GM03348 (cell line): Measurements from ENCODE around the gene DDX53.
A peak's percentile ranks its signal among the peaks of the same experiment; 100 is the strongest.

Source experiments
- DNase-seq: peaks from one replicate; pipeline ENCODE4 v3.0.0; 2012; ENCODE audit warnings: low spot score

Gene DDX53

DNA sequence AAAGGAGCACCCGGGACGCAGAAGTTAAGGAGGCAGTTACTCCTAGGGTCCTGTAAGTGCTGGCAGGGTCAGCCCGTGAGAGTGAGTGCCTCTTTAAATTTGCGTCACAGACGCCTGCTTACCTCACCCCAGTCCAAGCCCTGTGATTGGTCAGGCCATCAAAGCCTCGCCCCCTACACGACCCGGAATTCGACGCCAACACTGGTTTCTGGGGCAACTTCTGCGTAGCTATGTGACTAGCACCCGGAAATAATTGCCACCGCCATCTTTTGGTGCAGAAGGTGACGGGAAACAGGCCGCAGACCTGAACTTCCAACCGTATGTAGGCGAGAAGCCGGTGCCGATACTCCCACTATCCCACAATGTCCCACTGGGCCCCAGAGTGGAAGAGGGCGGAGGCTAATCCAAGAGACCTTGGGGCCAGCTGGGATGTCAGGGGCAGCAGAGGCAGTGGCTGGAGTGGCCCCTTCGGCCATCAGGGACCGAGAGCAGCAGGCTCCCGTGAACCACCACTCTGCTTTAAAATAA is at the start of gene DDX53:
TSS of gene DDX53 (plus strand) at position 265 of the 528 bp plus-strand sequence. CDS start at position 363, 98 bp downstream.
- no peak for DNase-seq

DNA sequence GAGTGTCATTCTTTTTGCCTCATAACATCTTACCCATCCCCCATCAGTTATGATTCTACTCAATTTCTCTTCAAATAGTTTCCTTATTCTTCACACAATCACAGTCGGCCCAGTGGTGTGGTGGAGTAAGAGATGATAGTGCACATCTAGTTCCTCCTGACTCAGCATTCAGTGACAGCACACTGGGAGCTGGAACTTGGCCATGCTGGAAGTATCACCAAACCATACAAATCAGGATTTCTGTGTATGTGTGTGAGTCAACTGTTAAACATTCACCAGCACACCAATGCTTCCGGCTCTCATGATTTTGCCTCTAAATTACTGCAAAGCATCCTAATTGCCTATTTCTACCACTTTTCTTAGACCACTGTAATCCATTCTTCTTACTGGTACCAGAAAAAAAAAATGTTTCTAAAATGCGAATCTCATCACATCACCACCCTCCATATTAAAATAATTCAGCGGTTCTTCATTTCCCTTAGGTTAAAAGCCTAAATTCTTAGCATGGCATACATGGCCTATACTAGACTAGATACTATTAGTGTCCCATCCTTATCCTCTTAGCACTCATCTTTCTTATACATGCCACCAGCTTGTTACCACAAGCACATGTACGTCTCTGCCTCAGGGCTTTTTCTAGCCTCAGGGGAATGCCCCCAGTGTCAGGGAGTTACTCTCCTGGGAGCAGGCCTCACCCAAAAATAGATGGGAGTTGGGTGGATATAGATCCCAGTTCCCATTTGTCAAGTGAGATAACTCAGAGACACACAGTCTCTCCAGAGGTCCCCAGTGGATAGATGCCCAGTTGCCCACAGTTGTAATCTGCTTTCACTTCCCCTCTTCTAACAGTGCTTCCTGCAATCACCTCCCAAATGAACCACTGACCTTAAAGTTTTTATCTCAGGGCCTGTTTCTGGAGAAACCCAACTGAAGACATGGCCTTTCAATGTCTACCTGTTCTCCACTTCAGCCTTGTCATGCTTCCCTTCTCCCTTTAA is 49.2 kb upstream of the DDX53 start:
- peak; percentile 42 for DNase-seq

DNA sequence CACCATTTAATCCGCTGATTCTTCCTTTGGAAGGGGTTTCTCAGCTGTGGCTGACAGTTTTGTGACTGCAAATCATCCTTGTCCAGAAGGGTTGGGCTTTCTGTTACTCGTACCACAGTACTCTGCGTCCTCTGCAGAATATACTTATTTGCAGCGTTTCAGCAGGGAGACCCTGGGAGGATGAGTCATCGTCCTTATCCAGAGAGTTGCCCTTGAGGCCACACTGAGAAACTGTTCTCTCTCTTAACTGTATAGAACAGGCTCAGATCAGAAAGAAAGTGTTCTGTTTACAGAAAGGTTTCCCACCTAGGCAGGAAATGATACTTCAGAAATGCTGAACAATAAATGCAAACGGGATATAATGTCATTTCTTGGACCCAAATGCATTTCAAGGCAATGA is 47.8 kb upstream of the DDX53 start:
- no peak for DNase-seq

DNA sequence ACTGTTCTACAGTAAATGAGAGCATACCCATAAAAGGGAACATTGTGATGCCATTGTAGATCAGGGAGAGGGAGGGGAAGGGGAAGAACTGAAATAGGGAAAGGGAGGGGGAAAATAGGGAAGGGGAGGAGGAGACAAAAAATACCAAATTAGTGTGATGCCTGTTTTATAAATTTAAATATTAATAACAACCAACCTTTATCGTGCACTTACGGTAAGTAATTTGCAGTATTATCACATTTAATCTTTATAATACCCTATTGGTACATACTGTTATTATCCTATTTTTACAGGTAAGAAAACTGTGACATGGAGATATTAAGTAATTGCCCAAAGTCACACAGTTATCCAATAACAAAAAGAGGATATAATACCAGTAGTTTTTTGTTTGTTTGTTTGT is 41.5 kb upstream of the DDX53 start:
- DNase-seq = no peak

DNA sequence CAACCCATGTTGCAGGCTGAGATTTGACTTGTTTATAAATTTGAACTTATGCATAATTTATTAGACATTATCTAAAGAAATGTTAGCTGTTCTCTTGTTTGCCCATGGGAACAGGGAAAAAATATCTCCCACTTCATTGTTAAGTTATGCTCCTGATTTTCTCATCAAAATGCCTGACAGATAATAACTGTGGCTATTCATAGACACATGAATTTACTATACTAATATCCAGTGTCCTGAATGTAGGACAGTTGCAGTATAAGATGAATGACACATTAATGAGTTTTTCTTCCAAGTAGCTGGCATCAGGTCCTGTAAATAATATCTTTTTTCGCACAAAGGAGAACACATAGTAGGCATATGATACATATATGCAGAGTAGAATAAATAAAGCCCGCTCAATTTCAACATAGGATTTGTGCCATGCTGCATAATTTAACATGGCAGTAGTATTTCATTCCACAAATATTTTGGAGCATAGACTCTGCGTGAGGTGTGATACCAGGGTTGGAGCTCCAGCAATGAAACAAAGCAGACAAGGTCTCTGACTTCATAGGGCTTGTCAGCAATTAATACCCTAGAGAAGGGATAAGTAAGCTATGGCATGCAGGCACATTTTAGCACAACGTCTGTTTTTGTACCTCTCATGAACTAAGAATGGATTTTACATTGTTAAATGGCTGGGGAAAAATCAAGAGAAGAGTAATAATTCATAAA is 40.4 kb upstream of the DDX53 start:
- no peak for DNase-seq

DNA sequence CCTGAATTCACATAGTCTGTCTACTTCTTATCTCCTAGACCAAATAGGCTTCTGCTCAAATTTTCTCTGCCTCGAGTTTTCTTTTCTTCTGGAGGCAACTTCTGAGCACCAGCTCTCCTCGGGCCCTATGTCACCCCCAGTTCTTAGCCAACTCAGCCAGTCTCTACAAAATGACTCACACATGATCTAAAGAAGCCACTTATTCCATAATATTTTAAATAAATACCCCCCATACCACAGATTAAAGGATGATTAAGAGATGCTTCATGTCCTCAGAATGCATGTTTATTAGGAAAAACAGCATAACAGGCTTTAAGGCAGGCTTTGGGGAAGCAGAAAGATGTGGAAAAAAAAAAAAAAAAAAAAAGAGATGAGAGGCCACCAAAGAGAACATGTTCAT is 36.6 kb upstream of the DDX53 start:
- DNase-seq = no peak

DNA sequence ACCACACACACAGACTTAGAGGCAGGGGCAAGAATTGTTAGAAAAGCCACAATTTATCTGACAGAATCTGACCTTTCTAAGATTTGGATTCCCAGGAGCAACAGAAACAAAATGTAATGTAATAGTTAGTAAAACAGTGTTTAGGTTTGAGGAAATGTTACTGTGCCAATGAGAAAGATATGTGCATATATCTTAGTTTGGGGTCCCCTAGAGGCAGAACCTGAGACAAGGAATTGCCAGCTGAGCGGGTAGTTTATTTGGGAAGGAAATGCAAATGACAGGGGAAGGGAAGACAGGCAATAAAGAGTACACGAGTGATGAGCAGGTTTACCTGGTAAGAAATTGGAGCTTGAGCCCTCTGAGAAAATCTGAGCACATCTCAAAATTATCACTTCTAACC is 31.3 kb upstream of the DDX53 start:
- no peak for DNase-seq

DNA sequence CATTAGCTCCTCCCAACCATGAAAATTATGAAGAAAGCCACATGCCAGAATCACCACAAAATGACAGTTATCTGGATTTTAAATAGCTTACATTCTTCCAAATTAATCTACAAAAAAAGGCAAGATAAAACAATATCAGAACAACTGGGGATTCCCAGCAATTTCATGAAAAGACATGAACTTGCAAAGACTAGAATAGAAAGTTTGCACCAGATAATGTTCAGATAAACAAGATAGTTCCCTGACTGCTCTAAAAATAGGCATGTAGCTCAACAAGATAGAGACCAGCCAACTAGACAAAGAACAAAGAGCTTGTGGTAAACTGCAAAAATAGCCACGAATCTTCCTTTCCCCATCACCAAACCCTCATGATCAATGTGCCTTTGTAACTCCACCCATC is 30.3 kb upstream of the DDX53 start:
- peak; percentile 7 for DNase-seq

DNA sequence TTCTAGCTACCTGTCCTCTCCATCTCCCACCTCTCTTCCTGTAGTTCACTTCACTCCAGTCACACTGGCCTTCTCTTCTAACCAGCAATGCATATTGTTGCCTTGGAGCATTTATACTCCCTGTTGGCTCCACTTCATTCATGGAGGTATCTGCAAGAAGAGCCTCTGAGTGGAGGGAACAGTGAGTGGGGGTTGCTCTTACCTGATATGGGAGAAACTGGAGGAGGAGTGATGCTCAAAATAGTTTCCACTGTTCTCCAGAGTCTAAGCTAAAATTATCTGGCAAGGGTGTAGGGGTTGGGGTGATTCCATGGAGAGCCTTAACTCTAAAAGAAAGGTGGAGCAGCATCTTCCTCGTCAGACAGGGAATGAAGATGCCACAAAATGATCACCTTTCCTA is 28.9 kb upstream of the DDX53 start:
- DNase-seq = no peak

DNA sequence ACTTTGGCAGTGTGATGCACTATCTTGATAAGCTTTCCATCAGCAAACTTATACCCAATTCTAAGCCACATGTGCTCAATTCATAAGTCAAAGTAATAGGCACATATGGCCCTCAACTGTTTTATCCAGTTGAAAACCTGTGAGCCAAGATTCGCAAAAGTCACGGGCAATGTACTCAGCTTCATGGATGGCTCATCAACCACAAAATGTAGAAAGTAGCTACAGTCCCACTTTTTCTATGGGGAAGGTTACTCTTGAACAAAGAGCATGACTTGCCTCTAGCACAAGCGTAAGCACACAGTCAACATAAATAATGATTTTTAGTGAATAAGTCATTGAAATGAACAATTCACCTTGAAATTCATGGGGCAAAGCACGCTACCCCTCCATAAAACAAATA is 25.1 kb upstream of the DDX53 start:
- DNase-seq = no peak

DNA sequence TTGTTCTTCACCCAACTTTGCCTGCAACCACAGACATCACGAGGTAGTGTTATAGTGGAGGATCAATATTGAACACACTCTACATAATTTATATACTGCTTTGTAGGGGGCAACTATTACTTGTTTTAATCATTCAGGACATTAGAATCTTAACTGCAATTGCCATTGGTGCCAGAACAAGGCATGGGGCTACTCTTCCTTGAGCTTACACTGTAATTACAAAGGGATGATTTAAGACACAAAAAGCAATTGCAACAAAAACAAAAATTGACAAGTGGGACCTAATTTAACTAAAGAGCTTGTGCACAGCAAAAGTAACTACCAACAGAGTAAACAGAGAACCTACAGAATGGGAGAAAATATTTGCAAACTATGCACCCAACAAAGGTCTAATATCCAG is 24.0 kb upstream of the DDX53 start:
- DNase-seq = no peak

DNA sequence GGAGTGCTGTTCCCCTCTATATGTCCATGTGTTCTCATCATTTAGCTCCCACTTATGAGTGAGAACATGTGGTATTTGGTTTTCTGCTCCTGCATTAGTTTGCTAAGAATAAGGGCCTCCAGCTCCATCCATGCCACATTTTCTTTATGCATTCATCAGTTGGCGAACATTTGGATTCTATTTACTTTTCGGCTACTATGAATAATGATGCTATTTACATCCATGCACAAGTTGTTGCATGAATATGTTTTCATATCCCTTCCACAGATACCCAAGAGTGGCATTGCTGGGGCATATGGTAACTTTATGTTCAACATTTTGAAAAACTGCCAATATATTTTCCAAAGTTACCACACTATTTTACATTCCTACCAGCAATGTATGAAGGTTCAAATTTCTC is 13.8 kb upstream of the DDX53 start:
- no peak for DNase-seq

DNA sequence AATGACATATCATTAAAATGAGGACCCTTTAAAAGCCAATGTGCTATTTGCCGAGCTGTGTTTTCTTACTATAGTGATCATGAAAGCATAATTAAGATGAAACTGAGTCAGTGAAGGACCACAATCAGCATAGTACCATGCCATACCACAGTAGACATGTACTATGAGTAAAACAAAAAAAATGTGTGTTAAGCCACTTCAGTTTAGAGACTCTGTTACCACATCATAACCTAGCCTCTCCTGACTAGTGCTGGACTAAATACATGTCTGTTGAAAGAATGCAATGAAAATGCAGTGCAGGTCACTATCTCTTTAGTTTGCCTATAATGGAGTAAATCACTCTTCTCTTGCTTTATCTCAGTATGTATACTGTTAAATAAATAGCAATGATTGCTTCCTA is 12.3 kb upstream of the DDX53 start:
- DNase-seq = peak; percentile 2

DNA sequence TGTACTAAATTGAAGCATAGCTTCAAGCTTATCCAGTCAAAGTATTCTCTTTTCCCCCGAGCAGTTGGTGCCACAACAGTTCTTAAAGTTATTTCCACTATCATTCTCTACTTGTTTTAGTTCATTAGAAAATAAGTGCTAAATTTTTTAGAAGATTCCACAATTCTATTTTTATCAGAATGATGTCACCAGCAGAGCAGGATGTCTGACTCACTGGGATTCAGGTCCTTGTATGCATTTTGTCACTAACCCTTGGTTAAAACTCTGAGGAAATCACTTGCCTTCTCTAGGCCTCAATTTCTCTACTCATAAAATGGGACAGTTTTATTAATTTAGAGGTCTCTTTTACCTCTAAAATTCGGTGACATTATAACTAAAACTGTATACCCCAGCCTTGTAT is 3.4 kb downstream of the DDX53 start:
- DNase-seq = peak; percentile 42

DNA sequence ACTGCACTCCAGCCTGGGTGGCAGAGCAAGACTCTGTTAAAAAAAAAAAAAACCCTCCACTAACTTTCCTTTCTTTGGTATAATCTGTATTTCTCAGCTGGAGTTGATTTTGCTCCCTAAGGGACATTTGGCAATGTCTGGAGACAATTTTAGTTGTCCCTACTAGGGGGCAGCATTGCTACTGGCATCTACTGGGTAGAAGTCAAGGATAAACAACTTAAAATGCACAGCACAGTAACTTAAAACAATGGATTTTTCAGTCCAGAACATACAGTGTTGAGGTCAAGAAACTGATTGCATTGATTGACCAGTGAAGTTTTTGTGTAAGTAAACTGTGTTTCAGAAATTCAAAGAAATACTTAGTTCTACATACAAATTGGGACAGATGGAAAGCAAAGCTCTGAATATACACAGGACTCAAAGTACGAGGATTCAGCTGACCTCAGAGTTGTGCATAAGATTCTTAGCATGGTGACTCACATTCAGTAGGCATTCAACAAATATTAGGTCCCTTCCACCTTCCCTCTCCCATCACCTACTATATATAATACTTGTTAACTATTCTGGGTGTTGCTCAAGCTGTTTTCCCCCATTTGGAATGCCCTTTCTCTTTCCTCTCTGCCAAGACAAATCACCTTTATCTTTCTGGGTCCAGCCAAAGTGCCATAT is 8.8 kb downstream of the DDX53 start:
- peak; percentile 11 for DNase-seq

DNA sequence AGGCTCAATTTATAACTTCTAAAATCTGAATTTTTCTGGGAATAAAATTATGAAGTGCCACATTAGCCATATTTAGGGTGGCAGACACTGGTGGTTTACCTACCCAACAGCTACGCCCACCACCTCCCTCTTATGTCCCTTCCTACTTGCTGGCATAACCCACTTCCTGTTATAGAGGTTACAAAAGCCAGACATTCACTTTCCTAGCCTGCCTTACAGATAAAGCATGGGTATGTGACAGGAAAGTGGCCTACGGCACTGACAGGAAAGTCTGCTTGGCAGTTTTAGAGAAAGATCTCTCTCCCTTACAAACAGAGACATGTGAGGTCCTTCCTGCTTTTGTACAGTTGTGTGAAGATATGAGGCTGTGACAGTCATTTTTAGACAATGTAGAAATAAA is 12.4 kb downstream of the DDX53 start:
- DNase-seq = no peak

DNA sequence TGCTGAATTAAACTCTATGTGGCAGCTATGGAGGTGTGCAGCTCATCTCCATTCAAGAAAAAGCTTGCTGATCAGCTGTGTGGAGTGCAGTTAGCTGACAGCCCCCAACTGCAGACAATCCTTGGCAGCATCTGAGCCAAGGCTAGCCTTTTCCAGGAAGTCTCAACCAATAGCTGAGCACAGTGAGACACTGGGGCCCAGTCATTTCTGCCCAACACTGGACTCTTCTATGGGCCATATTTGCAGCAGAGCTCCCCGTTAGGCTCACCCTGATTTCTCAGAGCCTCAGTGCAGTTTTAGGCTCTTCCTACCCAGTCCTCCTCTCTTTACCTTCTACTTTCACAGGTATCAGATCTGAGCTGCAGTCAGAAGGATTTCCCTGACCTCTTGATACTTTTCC is 12.9 kb downstream of the DDX53 start:
- DNase-seq = no peak

DNA sequence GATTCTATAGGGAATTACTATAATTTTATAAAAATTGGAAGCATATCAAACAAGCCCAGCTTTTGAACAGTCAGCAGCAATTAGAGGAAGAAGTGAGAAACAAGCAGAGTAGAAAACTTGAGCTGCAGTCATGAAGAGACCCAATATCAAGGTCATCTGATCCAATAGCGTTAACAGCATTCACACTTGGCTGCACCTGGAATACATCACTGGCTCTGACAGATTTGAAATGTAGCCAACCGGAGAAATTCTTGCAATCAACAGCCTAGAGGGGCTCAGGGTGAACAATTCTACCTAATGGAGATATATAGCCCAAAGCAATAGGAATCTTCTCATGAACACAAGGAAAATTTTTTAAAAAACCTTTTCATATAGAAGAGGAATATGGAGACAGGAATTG is 13.6 kb downstream of the DDX53 start:
- DNase-seq = no peak

DNA sequence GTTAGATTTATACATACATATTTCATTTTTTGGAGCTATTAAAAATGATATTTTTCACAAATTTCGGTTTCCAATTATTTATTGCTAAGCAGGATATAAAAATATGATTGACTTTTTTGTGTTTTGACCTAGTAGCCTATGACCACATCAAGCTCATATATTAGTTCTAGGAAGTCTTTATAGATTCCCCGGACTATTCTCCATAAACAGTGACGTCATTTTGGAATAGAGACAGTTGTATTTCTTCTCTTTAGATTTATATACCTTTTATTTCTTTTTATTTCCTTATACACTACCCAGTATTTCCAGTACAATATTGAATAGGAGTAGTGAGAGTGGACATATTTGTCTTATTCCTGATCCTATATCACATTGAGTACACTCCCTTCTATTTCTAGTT is 31.8 kb downstream of the DDX53 start:
- DNase-seq = no peak

DNA sequence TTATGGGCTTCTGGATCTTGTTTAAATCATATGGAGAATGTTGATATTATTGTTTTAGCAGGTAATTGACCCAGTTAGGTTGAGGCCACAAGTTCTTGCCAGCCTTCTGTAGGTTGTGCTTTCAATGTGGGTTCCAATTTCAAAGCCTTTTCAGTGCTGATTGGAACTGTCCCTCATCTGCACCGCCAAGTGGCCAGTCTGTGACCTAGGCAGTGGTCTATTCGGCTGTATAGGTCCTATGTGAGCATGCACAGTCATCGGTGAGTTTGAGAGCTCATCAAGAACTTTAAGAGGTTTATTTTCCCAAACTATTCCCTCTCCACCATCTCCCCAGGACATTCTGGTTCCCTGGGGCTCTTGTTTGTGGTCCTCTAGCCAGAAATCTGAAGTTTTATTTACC is 35.7 kb downstream of the DDX53 start:
- DNase-seq = no peak

DNA sequence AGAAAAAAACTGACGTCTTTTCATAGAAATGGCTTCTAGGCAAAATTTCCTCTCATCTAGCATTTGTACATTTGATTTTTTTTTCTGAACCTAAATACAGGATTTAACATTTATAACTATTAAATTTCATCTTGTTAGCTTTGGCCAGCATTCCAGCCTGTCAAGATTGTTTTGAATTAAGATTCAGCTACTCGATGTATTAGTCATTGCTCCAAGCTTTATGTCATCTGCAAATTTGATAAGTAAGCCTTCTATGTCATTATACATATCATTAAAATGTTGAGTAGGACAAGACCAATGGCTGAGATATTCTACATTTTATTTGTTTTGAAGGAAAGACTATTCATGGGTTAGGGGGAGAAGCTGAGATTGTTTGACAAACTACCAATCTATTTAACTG is 46.7 kb downstream of the DDX53 start:
- no peak for DNase-seq

DNA sequence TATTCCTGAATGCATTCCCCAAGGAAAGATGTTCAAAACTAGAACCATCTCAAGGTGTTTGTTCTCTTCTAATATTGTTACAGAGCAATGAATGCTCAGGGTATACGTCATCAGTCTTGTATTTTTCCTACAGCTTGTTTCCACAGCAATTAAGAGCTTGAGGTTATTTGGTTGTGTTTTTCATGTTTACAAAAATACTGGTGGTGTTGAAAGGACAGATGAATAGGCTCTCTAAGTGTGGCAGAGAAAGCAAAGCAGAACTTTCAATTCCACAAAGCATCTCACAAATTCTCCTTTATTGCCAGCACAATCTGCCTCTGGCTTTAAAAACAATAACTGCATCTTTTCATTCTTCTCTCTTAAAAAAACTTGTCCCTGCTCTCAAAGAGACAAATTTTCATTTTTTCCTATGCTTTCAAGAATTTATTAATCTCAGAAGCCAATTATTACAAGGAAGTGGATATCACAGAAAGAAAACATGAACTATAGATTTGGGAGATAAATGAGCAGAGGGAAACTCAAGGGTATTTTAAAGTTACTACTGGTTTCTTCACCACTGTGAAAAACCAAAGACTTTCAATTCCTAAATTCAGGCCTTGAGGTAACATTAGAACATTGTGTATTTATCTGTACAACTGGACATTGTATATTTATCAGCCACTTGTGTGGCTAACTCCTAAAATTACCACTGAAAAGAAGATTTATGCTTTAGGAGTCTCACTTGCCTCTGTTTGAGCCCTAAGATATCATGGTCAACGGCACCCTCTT is 49.2 kb downstream of the DDX53 start:
- DNase-seq = no peak
